ENCODE measurements around the gene PSMD13. TPM values are rescaled to one million over a fixed set of nuclear protein-coding genes. Genes with fewer than 3 reads are reported as not detected.

The PSMD13 gene
- polyA plus RNA-seq, 1 donor (not counting 4 experiments of a cell fraction or from before 2014, with no cell fraction given) = 184 TPM

DNA sequence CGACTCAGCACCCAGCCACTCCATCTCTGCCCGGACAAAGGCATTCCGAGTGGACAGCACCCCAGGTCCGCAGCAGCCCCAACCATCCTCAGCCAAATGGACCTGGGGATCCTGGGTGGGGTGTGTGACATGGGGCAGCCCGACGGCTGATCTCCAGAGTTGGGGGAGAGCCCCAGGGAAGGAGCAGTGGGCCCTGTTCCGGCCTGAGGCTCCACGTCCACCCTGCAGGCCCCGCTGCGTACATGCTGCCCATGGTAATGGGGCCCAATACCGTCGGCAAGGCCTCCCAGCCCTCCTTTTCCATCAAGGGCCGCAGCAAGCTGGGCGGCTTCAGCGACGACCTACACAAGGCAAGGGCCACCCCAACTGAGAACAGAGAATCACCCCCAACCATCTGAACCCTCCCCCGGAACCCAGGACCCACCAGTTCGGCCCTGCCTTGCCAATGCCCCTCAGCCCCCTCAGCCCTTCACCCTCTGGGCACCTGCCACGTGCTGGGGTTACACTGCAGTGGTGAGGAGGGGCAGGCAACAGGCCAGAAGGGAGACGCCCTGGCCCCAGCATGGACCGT lies 38.5 kb upstream of the PSMD13 start:
- Histone ChIP-seq H3K9me3 (ENCODE audit: control insufficient read depth, low read depth, low read length) (no peaks in the 10 kb centered on the region), H3K79me2 (ENCODE audit: control insufficient read depth, insufficient read depth, low read length) (peaks cover under 1% of the 10 kb centered on the region), H3K27ac (ENCODE audit: control insufficient read depth, insufficient read depth, low read length) (no peak overlapping the region), H3K4me1 (ENCODE audit: control insufficient read depth, extremely low read depth, insufficient read depth, low read length) (no peaks in the 10 kb centered on the region), H3K27me3 (ENCODE audit: control insufficient read depth, extremely low read depth, insufficient read depth, low read length) (no peaks in the 10 kb centered on the region), H4K20me1 (ENCODE audit: control insufficient read depth, extremely low read depth, insufficient read depth, low read length) (no peaks in the 10 kb centered on the region), H3K9ac (ENCODE audit: control insufficient read depth, extremely low read depth, insufficient read depth, low read length) (no peak overlapping the region), H3K36me3 (ENCODE audit: control insufficient read depth in 2 of 2, extremely low read depth in 1 of 2, insufficient read depth in 2 of 2, low read length in 2 of 2) (peaks cover under 1 to 5% of the 10 kb centered on the region in 2 experiments), H3K4me2 (ENCODE audit: control insufficient read depth, extremely low read depth, insufficient read depth, low read depth, low read length) (no peak overlapping the region), H3K9me1 (ENCODE audit: control insufficient read depth, extremely low read depth, insufficient read depth, low read length) (no peaks in the 10 kb centered on the region), H3K4me3 (ENCODE audit: control insufficient read depth in 2 of 3, extremely low read depth in 1 of 3, insufficient read depth in 2 of 3, low read depth in 1 of 3, low read length in 3 of 3) (no peak overlapping the region), H2AFZ (ENCODE audit: control insufficient read depth, low read length) (no peak overlapping the region)
- FAIRE-seq (no peak), DNase-seq (ENCODE audit: low read depth, low spot score) (no peak)
- TF ChIP-seq EZH2 (IDR thresholded peaks at IDR 0.05; ENCODE audit: low read length) = no peak
- TF ChIP-seq, protein P1, sequence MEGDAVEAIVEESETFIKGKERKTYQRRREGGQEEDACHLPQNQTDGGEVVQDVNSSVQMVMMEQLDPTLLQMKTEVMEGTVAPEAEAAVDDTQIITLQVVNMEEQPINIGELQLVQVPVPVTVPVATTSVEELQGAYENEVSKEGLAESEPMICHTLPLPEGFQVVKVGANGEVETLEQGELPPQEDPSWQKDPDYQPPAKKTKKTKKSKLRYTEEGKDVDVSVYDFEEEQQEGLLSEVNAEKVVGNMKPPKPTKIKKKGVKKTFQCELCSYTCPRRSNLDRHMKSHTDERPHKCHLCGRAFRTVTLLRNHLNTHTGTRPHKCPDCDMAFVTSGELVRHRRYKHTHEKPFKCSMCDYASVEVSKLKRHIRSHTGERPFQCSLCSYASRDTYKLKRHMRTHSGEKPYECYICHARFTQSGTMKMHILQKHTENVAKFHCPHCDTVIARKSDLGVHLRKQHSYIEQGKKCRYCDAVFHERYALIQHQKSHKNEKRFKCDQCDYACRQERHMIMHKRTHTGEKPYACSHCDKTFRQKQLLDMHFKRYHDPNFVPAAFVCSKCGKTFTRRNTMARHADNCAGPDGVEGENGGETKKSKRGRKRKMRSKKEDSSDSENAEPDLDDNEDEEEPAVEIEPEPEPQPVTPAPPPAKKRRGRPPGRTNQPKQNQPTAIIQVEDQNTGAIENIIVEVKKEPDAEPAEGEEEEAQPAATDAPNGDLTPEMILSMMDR (optimal IDR thresholded peaks at IDR 0.05 in 1 of 3, IDR thresholded peaks at IDR 0.05 in 1 of 3, conservative IDR thresholded peaks at IDR 0.05 in 1 of 3; ENCODE audit: extremely low read depth in 1 of 3, insufficient read depth in 2 of 3, low read length in 3 of 3) = no peak
- dilution Hi-C loops (cut with MboI; ENCODE audit: extremely low pct_ligation_motif_present, low sequenced_read_pairs) = no loop called here

DNA sequence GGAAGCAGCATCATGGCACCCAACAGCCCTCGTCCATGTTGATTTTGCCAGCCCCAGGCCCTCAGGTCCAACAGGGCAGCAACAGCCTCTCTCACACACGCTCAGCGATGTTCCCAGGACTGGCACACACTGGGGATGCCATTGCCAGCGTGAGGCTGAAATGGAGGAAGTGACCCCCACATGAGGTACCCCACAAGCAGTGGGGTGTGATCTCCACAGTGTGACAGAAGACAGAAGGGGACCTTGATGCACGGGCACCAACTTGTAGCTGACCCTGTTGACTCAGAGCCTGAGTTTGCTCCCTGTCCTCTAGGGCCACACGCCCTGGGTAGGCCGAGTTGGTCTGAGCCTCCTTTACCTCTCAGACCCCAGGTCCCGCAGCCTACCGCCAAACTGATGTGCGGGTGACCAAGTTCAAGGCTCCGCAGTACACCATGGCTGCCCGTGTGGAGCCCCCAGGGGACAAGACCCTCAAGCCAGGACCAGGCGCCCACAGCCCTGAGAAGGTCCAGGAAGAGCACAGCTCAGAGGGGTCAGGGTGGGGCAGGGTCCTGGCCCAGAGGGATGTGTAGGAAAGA lies 37.7 kb upstream of the PSMD13 start:
- no peak for DNase-seq (ENCODE audit: low read depth, low spot score)
- Histone ChIP-seq H4K20me1 (ENCODE audit: control insufficient read depth, extremely low read depth, insufficient read depth, low read length) (no peaks in the 10 kb centered on the region), H2AFZ (ENCODE audit: control insufficient read depth, low read length) (no peak overlapping the region), H3K79me2 (ENCODE audit: control insufficient read depth, insufficient read depth, low read length) (peaks cover 8% of the 10 kb centered on the region), H3K4me3 (ENCODE audit: control insufficient read depth in 2 of 3, extremely low read depth in 1 of 3, insufficient read depth in 2 of 3, low read depth in 1 of 3, low read length in 3 of 3) (no peak overlapping the region), H3K4me2 (ENCODE audit: control insufficient read depth, extremely low read depth, insufficient read depth, low read depth, low read length) (no peak overlapping the region), H3K9me3 (ENCODE audit: control insufficient read depth, low read depth, low read length) (no peaks in the 10 kb centered on the region), H3K4me1 (ENCODE audit: control insufficient read depth, extremely low read depth, insufficient read depth, low read length) (no peaks in the 10 kb centered on the region), H3K36me3 (ENCODE audit: control insufficient read depth in 2 of 2, extremely low read depth in 1 of 2, insufficient read depth in 2 of 2, low read length in 2 of 2) (peaks cover 8 to 12% of the 10 kb centered on the region in 2 experiments), H3K9ac (ENCODE audit: control insufficient read depth, extremely low read depth, insufficient read depth, low read length) (no peak overlapping the region), H3K27ac (ENCODE audit: control insufficient read depth, insufficient read depth, low read length) (no peak overlapping the region), H3K9me1 (ENCODE audit: control insufficient read depth, extremely low read depth, insufficient read depth, low read length) (no peaks in the 10 kb centered on the region), H3K27me3 (ENCODE audit: control insufficient read depth, extremely low read depth, insufficient read depth, low read length) (no peaks in the 10 kb centered on the region)
- TF ChIP-seq, protein P1 (optimal IDR thresholded peaks at IDR 0.05 in 1 of 3, IDR thresholded peaks at IDR 0.05 in 1 of 3, conservative IDR thresholded peaks at IDR 0.05 in 1 of 3; ENCODE audit: extremely low read depth in 1 of 3, insufficient read depth in 2 of 3, low read length in 3 of 3) = no peak
- dilution Hi-C loops (cut with MboI; ENCODE audit: extremely low pct_ligation_motif_present, low sequenced_read_pairs) = no loop called here
- no peak for FAIRE-seq

All from keratinocyte (primary cell).